H9 (cell line): ENCODE results near the gene OPN1SW. TPM values are rescaled to one million over a fixed set of nuclear protein-coding genes. Genes with fewer than 3 reads are reported as not detected.

ENCODE experiments used
- DNase-seq: peaks from one replicate; pipeline ENCODE4 v3.0.0-alpha.2; 2017
- H2AFZ ChIP-seq: one replicate; pipeline ENCODE4 v1.6.1; 2013; ENCODE audit warnings: mild to moderate bottlenecking, low read length, control low read depth, moderate library complexity
- H2AK5ac ChIP-seq: 2 replicates; pipeline ENCODE4 v1.6.1; 2013; ENCODE audit warnings: low read length, control low read depth, mixed read lengths; ENCODE audit not compliant: insufficient read length
- H2BK120ac ChIP-seq: one replicate; pipeline ENCODE4 v1.6.1; 2013; ENCODE audit warnings: low read depth, mild to moderate bottlenecking, low read length, control low read depth, inconsistent platforms; ENCODE audit not compliant: poor library complexity, severe bottlenecking
- H2BK12ac ChIP-seq: 2 replicates; pipeline ENCODE4 v1.6.1; 2013; ENCODE audit warnings: low read length, control low read depth, mixed read lengths, low read depth; ENCODE audit not compliant: insufficient read length
- H2BK15ac ChIP-seq: 2 replicates; pipeline ENCODE4 v1.6.1; 2013; ENCODE audit warnings: low read depth, low read length, control low read depth
- H2BK20ac ChIP-seq: one replicate; pipeline ENCODE4 v1.6.1; 2013; ENCODE audit warnings: low read depth, mild to moderate bottlenecking, low read length, control low read depth, inconsistent platforms; ENCODE audit not compliant: poor library complexity, severe bottlenecking
- H2BK5ac ChIP-seq: 2 replicates; pipeline ENCODE4 v1.6.1; 2013; ENCODE audit warnings: low read length, control low read depth, mixed read lengths; ENCODE audit not compliant: insufficient read length
- H3K14ac ChIP-seq: 2 replicates; pipeline ENCODE4 v1.6.1; 2013; ENCODE audit warnings: low read length, control low read depth; ENCODE audit not compliant: insufficient read depth
- H3K18ac ChIP-seq: 2 replicates; pipeline ENCODE4 v1.6.1; 2013; ENCODE audit warnings: low read depth, mild to moderate bottlenecking, mixed read lengths, low read length, control low read depth; ENCODE audit not compliant: insufficient read length
- H3K23ac ChIP-seq: 2 replicates; pipeline ENCODE4 v1.6.1; 2013; ENCODE audit warnings: low read length, control low read depth, mixed read lengths, low read depth; ENCODE audit not compliant: insufficient read length
- H3K23me2 ChIP-seq: 2 replicates; pipeline ENCODE4 v1.6.1; 2013; ENCODE audit warnings: low read depth, mild to moderate bottlenecking, mixed read lengths, low read length, control low read depth; ENCODE audit not compliant: insufficient read length, poor library complexity, severe bottlenecking
- H3K27ac ChIP-seq: 2 replicates; pipeline ENCODE4 v1.5.1; 2013; ENCODE audit warnings: low read length, control low read depth, mixed read lengths, low read depth; ENCODE audit not compliant: insufficient read length
- H3K27me3 ChIP-seq: 2 replicates; pipeline ENCODE4 v1.6.1; 2013; ENCODE audit warnings: low read length, control low read depth, inconsistent platforms; ENCODE audit not compliant: insufficient read depth
- H3K4ac ChIP-seq: 2 replicates; pipeline ENCODE4 v1.6.1; 2013; ENCODE audit warnings: low read depth, mild to moderate bottlenecking, control low read depth, inconsistent platforms, low read length, moderate library complexity
- H3K4me1 ChIP-seq: 2 replicates; pipeline ENCODE4 v1.6.1; 2013; ENCODE audit warnings: low read length, control low read depth, inconsistent platforms; ENCODE audit not compliant: insufficient read depth
- H3K4me2 ChIP-seq: 2 replicates; pipeline ENCODE4 v1.6.1; 2013; ENCODE audit warnings: low read length, control low read depth, mixed read lengths; ENCODE audit not compliant: insufficient read length, insufficient read depth
- H3K56ac ChIP-seq: 2 replicates; pipeline ENCODE4 v1.6.1; 2013; ENCODE audit warnings: low read depth, mild to moderate bottlenecking, mixed read lengths, low read length, control low read depth; ENCODE audit not compliant: insufficient read length
- H3K79me1 ChIP-seq: 2 replicates; pipeline ENCODE4 v1.6.1; 2013; ENCODE audit warnings: low read depth, mild to moderate bottlenecking, moderate library complexity, low read length, control low read depth, inconsistent platforms; ENCODE audit not compliant: insufficient read depth, poor library complexity, severe bottlenecking
- H3K79me2 ChIP-seq: 2 replicates; pipeline ENCODE4 v1.6.1; 2013; ENCODE audit warnings: low read length, control low read depth, inconsistent platforms; ENCODE audit not compliant: insufficient read depth
- H3K9ac ChIP-seq: 2 replicates; pipeline ENCODE4 v1.6.1; 2013; ENCODE audit warnings: low read length, control low read depth, mixed read lengths; ENCODE audit not compliant: insufficient read length; ENCODE audit errors: extremely low read depth
- H3K9me3 ChIP-seq: one replicate; pipeline ENCODE4 v1.6.1; 2013; ENCODE audit warnings: low read depth, low read length, inconsistent platforms; ENCODE audit not compliant: control insufficient read depth
- H3T11ph ChIP-seq: one replicate; pipeline ENCODE4 v1.6.1; 2013; ENCODE audit warnings: mild to moderate bottlenecking, low read length, control low read depth, inconsistent platforms
- H4K20me1 ChIP-seq: one replicate; pipeline ENCODE4 v1.6.1; 2013; ENCODE audit not compliant: control insufficient read depth, insufficient read length, insufficient read depth
- H4K5ac ChIP-seq: 2 replicates; pipeline ENCODE4 v1.6.1; 2013; ENCODE audit warnings: low read depth, mild to moderate bottlenecking, mixed read lengths, low read length, control low read depth; ENCODE audit not compliant: insufficient read length
- H4K8ac ChIP-seq: replicated peaks from 2 replicates; pipeline ENCODE4 v1.6.1; 2013; ENCODE audit warnings: low read length, control low read depth, mixed read lengths, low read depth; ENCODE audit not compliant: insufficient read length
- H4K91ac ChIP-seq: 2 replicates; pipeline ENCODE4 v1.6.1; 2013; ENCODE audit warnings: low read depth, mild to moderate bottlenecking, moderate library complexity, mixed read lengths, low read length, control low read depth; ENCODE audit not compliant: insufficient read length
- H3K27ac Mint-ChIP-seq, 3 experiments: 2 replicates in 2 of 3; 3 replicates in 1 of 3; pipeline ENCODE4 v1.8.0; 2020 to 2021; ENCODE audit warnings: mixed read lengths in 3 of 3, mild to moderate bottlenecking in 1 of 3, moderate library complexity in 1 of 3
- H3K27me3 Mint-ChIP-seq: 2 replicates; pipeline ENCODE4 v1.8.0; 2021; ENCODE audit warnings: low read depth, mild to moderate bottlenecking, moderate library complexity, mixed read lengths
- H3K36me3 Mint-ChIP-seq, 3 experiments: 2 replicates in 2 of 3; 3 replicates in 1 of 3; pipeline ENCODE4 v1.8.0; 2020 to 2021; ENCODE audit warnings: low read depth in 3 of 3, mixed read lengths in 3 of 3; ENCODE audit not compliant: insufficient read depth in 1 of 3
- H3K4me1 Mint-ChIP-seq, 2 experiments: 2 replicates each; pipeline ENCODE4 v1.8.0; 2020; ENCODE audit warnings: mixed read lengths in 2 of 2
- H3K4me3 Mint-ChIP-seq, 2 experiments: 2 replicates in 1 of 2; 3 replicates in 1 of 2; pipeline ENCODE4 v1.8.0; 2020 to 2021; ENCODE audit warnings: mild to moderate bottlenecking in 2 of 2, mixed read lengths in 2 of 2, moderate library complexity in 1 of 2
- H3K9me3 Mint-ChIP-seq, 2 experiments: 2 replicates in 1 of 2; 3 replicates in 1 of 2; pipeline ENCODE4 v1.8.0; 2020; ENCODE audit warnings: mild to moderate bottlenecking in 2 of 2, mixed read lengths in 2 of 2, moderate library complexity in 1 of 2
- WGBS: extraction: QIAGEN DNeasy Blood & Tissue Kit; methylation state at CpG from one replicate; pipeline ENCODE4 v1.1.7; 2013; ENCODE audit warnings: missing lambda C conversion rate, low lambda C conversion rate, mixed read lengths; ENCODE audit not compliant: insufficient read length; ENCODE audit errors: extremely low coverage; 5-methylcytosine and 5-hydroxymethylcytosine counted together
- total RNA-seq: library from RNA; stranded (reverse); gene quantifications from 2 replicates; pipeline ENCODE4 v1.2.1, GENCODE V29; 2021
- TF ChIP-seq, protein P1 (sequence below): fragments of 200-600 bp; sonication (generic); conservative IDR thresholded peaks from 3 replicates; pipeline ENCODE4 v1.8.0; 2021; ENCODE audit warnings: antibody characterized with exemption, mild to moderate bottlenecking

The OPN1SW gene
- total RNA-seq, 1 experiment from 2014 or later: not detected

DNA sequence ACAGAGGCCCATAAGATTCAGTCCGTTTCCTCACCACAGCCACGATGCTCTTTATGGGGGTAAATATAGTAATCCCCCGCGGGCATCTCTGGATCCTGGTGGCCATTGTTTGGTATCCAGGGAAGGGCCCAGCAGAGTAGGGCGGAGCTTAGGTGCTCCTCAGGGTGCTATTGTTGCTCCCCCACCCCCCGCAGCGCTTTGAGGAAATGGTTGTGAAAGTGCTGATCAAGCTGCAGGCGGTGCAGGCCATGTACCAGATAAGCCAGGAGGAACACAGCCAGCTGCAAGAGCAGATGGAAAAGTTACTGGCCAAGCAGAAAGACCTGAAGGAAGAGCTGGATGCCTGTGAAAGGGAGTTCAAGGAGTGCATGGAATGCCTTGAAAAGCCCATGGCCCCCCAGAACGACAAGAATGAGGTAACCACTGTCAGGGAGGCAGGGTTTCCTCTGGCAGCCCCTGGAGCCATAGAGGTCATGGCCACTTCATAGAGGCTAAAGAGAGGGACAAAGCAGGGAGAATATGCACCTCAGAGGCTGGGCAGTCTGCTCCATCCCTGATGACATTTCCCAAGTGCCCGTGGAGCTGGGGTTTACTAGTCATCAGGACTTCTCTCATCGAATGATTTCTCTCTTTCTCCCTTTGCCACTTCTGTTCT, 37.0 kb upstream of the OPN1SW start:
- no CpG with 5 or more reads among the region's 11 CpGs for WGBS
- H3T11ph ChIP-seq: no peak overlapping the region
- H3K9ac ChIP-seq: no peak overlapping the region
- H2BK12ac ChIP-seq: no peak overlapping the region
- H3K23ac ChIP-seq: no peak overlapping the region
- H4K5ac ChIP-seq: no peak overlapping the region
- H3K4me1 ChIP-seq: 0 out of 2 replicates have a peak, but pooled peaks cover 3% of the 10 kb centered on the region
- H4K91ac ChIP-seq: no peak overlapping the region
- no peak overlapping the region for H4K8ac ChIP-seq
- no peak overlapping the region for H3K4me2 ChIP-seq
- no peak for DNase-seq
- no peak overlapping the region for H2BK15ac ChIP-seq
- H3K79me2 ChIP-seq: no peaks in the 10 kb centered on the region
- H3K14ac ChIP-seq: no peak overlapping the region
- no peak overlapping the region for H3K4me3 Mint-ChIP-seq
- no peak overlapping the region for H3K56ac ChIP-seq
- H3K36me3 Mint-ChIP-seq: peaks cover 2 to 33% (median 7%) of the 10 kb centered on the region in 3 experiments; a peak in 6 of 7 replicates
- no peaks in the 10 kb centered on the region for H3K79me1 ChIP-seq
- no peaks in the 10 kb centered on the region for H4K20me1 ChIP-seq
- H3K4me1 Mint-ChIP-seq: peaks cover 0 to 6% of the 10 kb centered on the region in 2 experiments; a peak in 3 of 4 replicates
- no peak overlapping the region for H3K18ac ChIP-seq
- no peak overlapping the region for H2AK5ac ChIP-seq
- no peak overlapping the region for H2BK20ac ChIP-seq
- H2BK5ac ChIP-seq: no peak overlapping the region
- no peaks in the 10 kb centered on the region for H3K27me3 Mint-ChIP-seq
- TF ChIP-seq, protein P1, sequence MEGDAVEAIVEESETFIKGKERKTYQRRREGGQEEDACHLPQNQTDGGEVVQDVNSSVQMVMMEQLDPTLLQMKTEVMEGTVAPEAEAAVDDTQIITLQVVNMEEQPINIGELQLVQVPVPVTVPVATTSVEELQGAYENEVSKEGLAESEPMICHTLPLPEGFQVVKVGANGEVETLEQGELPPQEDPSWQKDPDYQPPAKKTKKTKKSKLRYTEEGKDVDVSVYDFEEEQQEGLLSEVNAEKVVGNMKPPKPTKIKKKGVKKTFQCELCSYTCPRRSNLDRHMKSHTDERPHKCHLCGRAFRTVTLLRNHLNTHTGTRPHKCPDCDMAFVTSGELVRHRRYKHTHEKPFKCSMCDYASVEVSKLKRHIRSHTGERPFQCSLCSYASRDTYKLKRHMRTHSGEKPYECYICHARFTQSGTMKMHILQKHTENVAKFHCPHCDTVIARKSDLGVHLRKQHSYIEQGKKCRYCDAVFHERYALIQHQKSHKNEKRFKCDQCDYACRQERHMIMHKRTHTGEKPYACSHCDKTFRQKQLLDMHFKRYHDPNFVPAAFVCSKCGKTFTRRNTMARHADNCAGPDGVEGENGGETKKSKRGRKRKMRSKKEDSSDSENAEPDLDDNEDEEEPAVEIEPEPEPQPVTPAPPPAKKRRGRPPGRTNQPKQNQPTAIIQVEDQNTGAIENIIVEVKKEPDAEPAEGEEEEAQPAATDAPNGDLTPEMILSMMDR: no peak
- no peaks in the 10 kb centered on the region for H3K23me2 ChIP-seq
- H3K27ac Mint-ChIP-seq: no peak overlapping the region
- no peaks in the 10 kb centered on the region for H3K9me3 ChIP-seq
- no peaks in the 10 kb centered on the region for H3K27me3 ChIP-seq
- H3K4ac ChIP-seq: no peak overlapping the region
- H2BK120ac ChIP-seq: no peak overlapping the region
- no peaks in the 10 kb centered on the region for H3K9me3 Mint-ChIP-seq
- no peak overlapping the region for H2AFZ ChIP-seq
- H3K27ac ChIP-seq: no peak overlapping the region
